GM18519 (cell line): Measurements from ENCODE around the gene OR52L1.
A peak's percentile ranks its signal among the peaks of the same experiment; 100 is the strongest.
"Not testable (repeated sequence)": the region's sequence is repeated elsewhere in the genome, so short reads cannot be mapped to it uniquely, and the experiment has no call there.

ENCODE experiments used
- ATAC-seq: cut with Tn5 transposase; IDR thresholded peaks from one replicate; pipeline ENCODE4 v1.9.1; 2021; ENCODE audit warnings: mild to moderate bottlenecking, moderate library complexity; ENCODE audit not compliant: unreplicated experiment, low FRiP score

Gene OR52L1

GRCh38 chr11:5986885-5987284 is at the start of gene OR52L1:
OR52L1 (minus strand) TSS chr11:5986985; CDS start chr11:5986930, 55 bp downstream.
- ATAC-seq = no peak

GRCh38 chr11:6030708-6031405 is 44.1 kb upstream of the OR52L1 start, which contains the start of gene OR56A1:
OR56A1 (minus strand) TSS chr11:6030758; CDS start chr11:6027692, 3,066 bp downstream.
- no peak for ATAC-seq

GRCh38 chr11:6027501-6027900 is 40.7 kb upstream of the OR52L1 start:
- ATAC-seq = no peak

GRCh38 chr11:6025056-6025455 is 38.3 kb upstream of the OR52L1 start:
- no peak for ATAC-seq

- ATAC-seq = peak; percentile 66
Measured at GRCh38 chr11:6022956-6023355, 36.2 kb upstream of the OR52L1 start.

- no peak for ATAC-seq
Measured at GRCh38 chr11:6013042-6013441, 26.3 kb upstream of the OR52L1 start.

- ATAC-seq = no peak
Measured at GRCh38 chr11:6012035-6012668, 25.4 kb upstream of the OR52L1 start.

- ATAC-seq = no peak
Measured at GRCh38 chr11:6006846-6007245, 20.1 kb upstream of the OR52L1 start, which contains the start of gene OR56A4. OR56A4 (minus strand) TSS chr11:6006946; CDS start chr11:6002992, 3,954 bp downstream.

- no peak for ATAC-seq
Measured at GRCh38 chr11:6006395-6006794, 19.6 kb upstream of the OR52L1 start.

- ATAC-seq = no peak
Measured at GRCh38 chr11:6002202-6002699, 15.5 kb upstream of the OR52L1 start.

GRCh38 chr11:5994791-5995190 is 8.0 kb upstream of the OR52L1 start:
- ATAC-seq = no peak

- peak; percentile 59 for ATAC-seq
Measured at GRCh38 chr11:5992604-5993251, 5.9 kb upstream of the OR52L1 start.

- no peak for ATAC-seq
Measured at GRCh38 chr11:5992150-5992549, 5.4 kb upstream of the OR52L1 start.

- no peak for ATAC-seq
Measured at GRCh38 chr11:5989203-5989602, 2.4 kb upstream of the OR52L1 start.

- no peak for ATAC-seq
Measured at GRCh38 chr11:5983443-5983842, 3.3 kb downstream of the OR52L1 start.

GRCh38 chr11:5973530-5973929 is 13.3 kb downstream of the OR52L1 start:
- ATAC-seq = no peak

GRCh38 chr11:5968394-5968793 is 18.4 kb downstream of the OR52L1 start, which contains the start of gene OR56A5:
OR56A5 (minus strand) TSS chr11:5968494; CDS start chr11:5968494, 0 bp downstream.
- ATAC-seq = no peak

- ATAC-seq = no peak
Measured at GRCh38 chr11:5967708-5968107, 19.1 kb downstream of the OR52L1 start.

GRCh38 chr11:5966958-5967357 is 19.8 kb downstream of the OR52L1 start:
- no peak for ATAC-seq

GRCh38 chr11:5960704-5961320 is 26.0 kb downstream of the OR52L1 start:
- ATAC-seq = not testable (repeated sequence)

- ATAC-seq = no peak
Measured at GRCh38 chr11:5955586-5955985, 31.2 kb downstream of the OR52L1 start.
